Measurements from ENCODE around the gene PRKAG2. TPM values are rescaled to one million over a fixed set of nuclear protein-coding genes. Genes with fewer than 3 reads are reported as not detected.

The PRKAG2 gene
- total and polyA plus RNA-seq, 2 experiments from 2014 or later: 17.0 to 19.5 TPM

GRCh38 chr7:151671514-151671913, 205.4 kb downstream of the PRKAG2 start:
- Histone ChIP-seq H3K9me2 (ENCODE audit: insufficient read depth) (no peaks in the 10 kb centered on the region), H3K27me3 (replicated peaks; ENCODE audit: insufficient read depth) (no peaks in the 10 kb centered on the region), H4K20me1 (ENCODE audit: insufficient read depth) (no peaks in the 10 kb centered on the region), H3K79me2 (ENCODE audit: insufficient read depth) (no peaks in the 10 kb centered on the region), H3K27ac (no peak overlapping the region), H3K36me3 (ENCODE audit: low read depth) (no peaks in the 10 kb centered on the region), H3K4me2 (ENCODE audit: unreplicated experiment) (no peak overlapping the region), H3K9me3 (ENCODE audit: low read depth) (no peaks in the 10 kb centered on the region), H2AFZ (no peak overlapping the region), H3K9ac (no peak overlapping the region), H3K4me3 (no peak overlapping the region), H3K4me1 (ENCODE audit: insufficient read depth) (no peaks in the 10 kb centered on the region), H3F3A (ENCODE audit: insufficient read depth) (no peaks in the 10 kb centered on the region)
- 71 to 79% methylated on average over 2 of the region's 2 CpGs for WGBS, 2 experiments (ENCODE audit: low coverage in 1 of 2, low lambda C conversion rate in 2 of 2, missing lambda C conversion rate in 2 of 2)
- DNase-seq: no peak
- in situ Hi-C loops (cut with MboI): no loop called here
- no peak for TF ChIP-seq EZH2phosphoT487 (IDR thresholded peaks at IDR 0.05; ENCODE audit: insufficient read depth, low read depth)
- no peak for TF ChIP-seq EZH2 (IDR thresholded peaks at IDR 0.05; ENCODE audit: insufficient read depth, poor library complexity, severe bottlenecking)

GRCh38 chr7:151669762-151670161, 207.2 kb downstream of the PRKAG2 start:
- H3K27me3 ChIP-seq (replicated peaks; ENCODE audit: insufficient read depth): no peaks in the 10 kb centered on the region
- DNase-seq: no peak
- peaks cover 12% of the 10 kb centered on the region for H3K4me1 ChIP-seq (ENCODE audit: insufficient read depth)
- H3K27ac ChIP-seq: no peak overlapping the region
- no peak overlapping the region for H3K4me2 ChIP-seq (ENCODE audit: unreplicated experiment)
- H3F3A ChIP-seq (ENCODE audit: insufficient read depth): peaks cover 8% of the 10 kb centered on the region; the same call in 1 of the 2 replicates
- TF ChIP-seq EZH2phosphoT487 (IDR thresholded peaks at IDR 0.05; ENCODE audit: insufficient read depth, low read depth): no peak
- TF ChIP-seq EZH2 (IDR thresholded peaks at IDR 0.05; ENCODE audit: insufficient read depth, poor library complexity, severe bottlenecking): no peak
- H3K9ac ChIP-seq: no peak overlapping the region
- no peak overlapping the region for H3K4me3 ChIP-seq
- H3K79me2 ChIP-seq (ENCODE audit: insufficient read depth): no peaks in the 10 kb centered on the region
- no peak overlapping the region for H2AFZ ChIP-seq
- H3K9me2 ChIP-seq (ENCODE audit: insufficient read depth): no peaks in the 10 kb centered on the region
- H3K9me3 ChIP-seq (ENCODE audit: low read depth): no peaks in the 10 kb centered on the region
- in situ Hi-C loops (cut with MboI): no loop called here
- H4K20me1 ChIP-seq (ENCODE audit: insufficient read depth): no peaks in the 10 kb centered on the region
- no peaks in the 10 kb centered on the region for H3K36me3 ChIP-seq (ENCODE audit: low read depth)
- WGBS, 2 experiments (ENCODE audit: low coverage in 1 of 2, low lambda C conversion rate in 2 of 2, missing lambda C conversion rate in 2 of 2): 92% methylated on average over 2 of the region's 2 CpGs

- Histone ChIP-seq H3K36me3 (ENCODE audit: low read depth) (no peaks in the 10 kb centered on the region), H3K9me3 (ENCODE audit: low read depth) (no peaks in the 10 kb centered on the region), H3K27ac (no peak overlapping the region), H3K79me2 (ENCODE audit: insufficient read depth) (no peaks in the 10 kb centered on the region), H3F3A (ENCODE audit: insufficient read depth) (peaks cover 14% of the 10 kb centered on the region), H3K4me3 (no peak overlapping the region), H3K9ac (no peak overlapping the region), H4K20me1 (ENCODE audit: insufficient read depth) (no peaks in the 10 kb centered on the region), H3K4me2 (ENCODE audit: unreplicated experiment) (no peak overlapping the region), H3K4me1 (ENCODE audit: insufficient read depth) (peaks cover 12% of the 10 kb centered on the region), H3K27me3 (replicated peaks; ENCODE audit: insufficient read depth) (no peaks in the 10 kb centered on the region), H2AFZ (no peak overlapping the region), H3K9me2 (ENCODE audit: insufficient read depth) (no peaks in the 10 kb centered on the region)
- 93 to 98% methylated on average over 3 of the region's 3 CpGs for WGBS, 2 experiments (ENCODE audit: low coverage in 1 of 2, low lambda C conversion rate in 2 of 2, missing lambda C conversion rate in 2 of 2)
- in situ Hi-C loops (cut with MboI): no loop called here
- TF ChIP-seq EZH2phosphoT487 (IDR thresholded peaks at IDR 0.05; ENCODE audit: insufficient read depth, low read depth) (no peak), EZH2 (IDR thresholded peaks at IDR 0.05; ENCODE audit: insufficient read depth, poor library complexity, severe bottlenecking) (no peak)
- DNase-seq: no peak
Observed at GRCh38 chr7:151666886-151667285, 210.0 kb downstream of the PRKAG2 start.

GRCh38 chr7:151665368-151665767, 211.5 kb downstream of the PRKAG2 start:
- no peaks in the 10 kb centered on the region for H3K79me2 ChIP-seq (ENCODE audit: insufficient read depth)
- peak overlapping the region; percentile 8 for H3K4me2 ChIP-seq (ENCODE audit: unreplicated experiment)
- no peak overlapping the region for H3K27ac ChIP-seq
- no peak for TF ChIP-seq EZH2phosphoT487 (IDR thresholded peaks at IDR 0.05; ENCODE audit: insufficient read depth, low read depth)
- TF ChIP-seq EZH2 (IDR thresholded peaks at IDR 0.05; ENCODE audit: insufficient read depth, poor library complexity, severe bottlenecking): no peak
- in situ Hi-C loops (cut with MboI): no loop called here
- no peaks in the 10 kb centered on the region for H3K9me3 ChIP-seq (ENCODE audit: low read depth)
- H3F3A ChIP-seq (ENCODE audit: insufficient read depth): peaks cover 29% of the 10 kb centered on the region
- 23 to 28% methylated on average over 6 of the region's 6 CpGs for WGBS, 2 experiments (ENCODE audit: low coverage in 1 of 2, low lambda C conversion rate in 2 of 2, missing lambda C conversion rate in 2 of 2)
- no peaks in the 10 kb centered on the region for H3K36me3 ChIP-seq (ENCODE audit: low read depth)
- H3K4me3 ChIP-seq: no peak overlapping the region
- no peaks in the 10 kb centered on the region for H3K27me3 ChIP-seq (replicated peaks; ENCODE audit: insufficient read depth)
- H3K9me2 ChIP-seq (ENCODE audit: insufficient read depth): no peaks in the 10 kb centered on the region
- H3K4me1 ChIP-seq (ENCODE audit: insufficient read depth): peaks cover 24% of the 10 kb centered on the region
- no peak overlapping the region for H2AFZ ChIP-seq
- peak; percentile 76 for DNase-seq
- H3K9ac ChIP-seq: no peak overlapping the region
- H4K20me1 ChIP-seq (ENCODE audit: insufficient read depth): no peaks in the 10 kb centered on the region

- in situ Hi-C loops (cut with MboI): no loop called here
- Histone ChIP-seq H3K4me1 (ENCODE audit: insufficient read depth) (peaks cover 35% of the 10 kb centered on the region), H3K27me3 (replicated peaks; ENCODE audit: insufficient read depth) (no peaks in the 10 kb centered on the region), H2AFZ (no peak overlapping the region), H3K4me2 (ENCODE audit: unreplicated experiment) (no peak overlapping the region), H3K9me3 (ENCODE audit: low read depth) (no peaks in the 10 kb centered on the region), H3K9ac (no peak overlapping the region), H3F3A (ENCODE audit: insufficient read depth) (peaks cover 40% of the 10 kb centered on the region), H4K20me1 (ENCODE audit: insufficient read depth) (no peaks in the 10 kb centered on the region), H3K27ac (no peak overlapping the region; the same call in 1 of the 2 replicates), H3K9me2 (ENCODE audit: insufficient read depth) (no peaks in the 10 kb centered on the region), H3K4me3 (no peak overlapping the region), H3K36me3 (ENCODE audit: low read depth) (no peaks in the 10 kb centered on the region), H3K79me2 (ENCODE audit: insufficient read depth) (no peaks in the 10 kb centered on the region)
- TF ChIP-seq EZH2phosphoT487 (IDR thresholded peaks at IDR 0.05; ENCODE audit: insufficient read depth, low read depth): no peak
- TF ChIP-seq EZH2 (IDR thresholded peaks at IDR 0.05; ENCODE audit: insufficient read depth, poor library complexity, severe bottlenecking): no peak
- DNase-seq: no peak
- 98 to 100% methylated on average over 3 of the region's 3 CpGs for WGBS, 2 experiments (ENCODE audit: low coverage in 1 of 2, low lambda C conversion rate in 2 of 2, missing lambda C conversion rate in 2 of 2)
Observed at GRCh38 chr7:151664268-151664667, 212.6 kb downstream of the PRKAG2 start.
